CD4-positive, alpha-beta T cell treated with Interleukin-21 for 1 hour (primary cell): ENCODE measurements around the gene MRPS27.
A peak's percentile ranks its signal among the peaks of the same experiment; 100 is the strongest.
"Not testable (repeated sequence)": the region's sequence is repeated elsewhere in the genome, so short reads cannot be mapped to it uniquely, and the experiment has no call there.

ENCODE experiments used
- DNase-seq: peaks from one replicate; pipeline ENCODE4 v3.0.0-alpha.2; 2020

The MRPS27 gene

DNA sequence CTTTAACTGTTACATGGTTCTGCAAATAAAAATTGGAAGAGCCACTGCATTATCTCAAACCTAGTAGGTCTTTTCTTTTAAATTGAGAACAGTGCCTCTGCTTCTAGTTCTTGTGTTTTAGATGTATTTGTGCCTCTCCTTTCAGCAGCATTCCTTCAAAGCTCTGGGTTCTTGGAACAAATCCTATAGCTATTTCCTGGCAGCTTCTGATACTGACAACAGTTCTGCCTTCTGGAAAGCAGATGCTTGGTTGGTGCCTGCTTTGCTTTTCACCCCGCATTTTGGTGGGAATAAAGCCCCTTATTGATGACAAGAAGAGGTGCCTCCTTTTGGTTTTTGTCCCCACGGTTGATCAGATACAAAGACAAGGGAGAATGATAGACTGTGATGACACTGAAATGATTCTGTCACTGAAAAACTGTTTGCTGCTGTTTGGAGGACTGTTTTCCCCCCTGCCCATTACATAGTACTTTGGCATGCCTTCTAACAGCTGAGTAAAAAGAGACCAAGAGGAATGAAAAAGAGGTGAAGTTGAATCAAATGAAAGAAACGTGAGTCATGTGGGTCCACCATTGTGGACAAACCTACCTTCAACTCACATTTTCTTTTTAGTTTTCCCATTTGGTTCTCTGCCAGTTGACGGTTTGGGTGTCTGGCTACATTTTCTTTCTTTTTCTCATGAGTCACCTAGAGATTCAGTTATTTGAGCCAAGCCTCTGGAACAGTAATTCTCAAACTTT lies 5.7 kb upstream of the MRPS27 start:
- DNase-seq, result no peak

DNA sequence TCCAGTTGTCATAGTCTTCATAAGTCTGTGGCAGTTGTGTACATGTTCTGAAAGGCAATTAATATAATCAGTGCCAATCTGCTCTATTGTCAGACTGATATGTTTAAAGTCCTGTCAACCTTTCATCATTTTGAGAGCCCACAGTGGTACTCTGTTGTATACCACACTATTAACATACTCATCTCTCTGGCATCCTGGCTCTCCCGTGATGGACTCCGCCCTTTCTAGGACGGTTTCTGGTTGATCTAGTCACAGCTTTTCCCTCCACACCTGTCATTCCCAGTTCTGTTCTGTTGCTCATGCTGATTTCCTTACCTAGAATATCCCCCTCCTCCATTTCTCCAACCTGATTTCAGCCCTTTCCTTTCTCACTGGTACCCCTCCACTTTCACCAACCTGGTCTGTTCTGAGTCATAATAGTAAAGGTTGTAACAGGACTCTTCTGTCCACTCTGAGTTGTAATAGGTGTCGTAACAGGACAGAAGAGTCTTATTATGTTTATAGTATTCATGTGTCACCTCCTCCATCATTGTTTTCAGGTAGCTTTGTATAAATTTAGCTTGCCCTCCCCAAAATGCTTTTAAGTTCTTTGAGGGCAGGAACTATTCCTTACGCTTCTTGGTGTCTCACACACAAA lies 4.3 kb upstream of the MRPS27 start:
- no peak for DNase-seq

- DNase-seq, result not testable (repeated sequence)
Measured at GRCh38 chr5:72319435-72319975, 535 bp downstream of the MRPS27 start.

- no peak for DNase-seq
Measured at GRCh38 chr5:72314571-72315172, 5.4 kb downstream of the MRPS27 start.

DNA sequence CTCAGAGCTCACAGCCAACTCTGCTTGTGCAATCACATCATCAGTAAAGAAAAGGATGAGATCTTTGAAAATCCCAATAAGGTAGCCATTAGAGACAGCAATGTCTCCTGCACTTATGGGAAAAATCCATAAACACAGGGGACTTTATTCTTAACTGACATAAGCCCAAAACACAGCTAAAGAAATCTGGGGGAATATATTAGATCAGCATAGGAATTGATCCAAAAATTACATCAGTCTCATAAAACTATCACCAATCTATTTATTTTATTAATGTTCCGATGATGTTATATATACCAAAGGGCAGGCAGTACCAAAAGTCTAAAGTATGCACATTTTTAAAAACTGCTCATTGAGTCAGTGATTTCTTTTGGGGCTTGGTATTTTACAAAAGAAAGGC lies 6.9 kb downstream of the MRPS27 start:
- DNase-seq, result no peak

- no peak for DNase-seq
Measured at GRCh38 chr5:72308853-72309191, 11.2 kb downstream of the MRPS27 start.

GRCh38 chr5:72307968-72308852 lies 11.8 kb downstream of the MRPS27 start:
- peak; percentile 96 for DNase-seq

GRCh38 chr5:72307573-72307967 lies 12.5 kb downstream of the MRPS27 start:
- no peak for DNase-seq

DNA sequence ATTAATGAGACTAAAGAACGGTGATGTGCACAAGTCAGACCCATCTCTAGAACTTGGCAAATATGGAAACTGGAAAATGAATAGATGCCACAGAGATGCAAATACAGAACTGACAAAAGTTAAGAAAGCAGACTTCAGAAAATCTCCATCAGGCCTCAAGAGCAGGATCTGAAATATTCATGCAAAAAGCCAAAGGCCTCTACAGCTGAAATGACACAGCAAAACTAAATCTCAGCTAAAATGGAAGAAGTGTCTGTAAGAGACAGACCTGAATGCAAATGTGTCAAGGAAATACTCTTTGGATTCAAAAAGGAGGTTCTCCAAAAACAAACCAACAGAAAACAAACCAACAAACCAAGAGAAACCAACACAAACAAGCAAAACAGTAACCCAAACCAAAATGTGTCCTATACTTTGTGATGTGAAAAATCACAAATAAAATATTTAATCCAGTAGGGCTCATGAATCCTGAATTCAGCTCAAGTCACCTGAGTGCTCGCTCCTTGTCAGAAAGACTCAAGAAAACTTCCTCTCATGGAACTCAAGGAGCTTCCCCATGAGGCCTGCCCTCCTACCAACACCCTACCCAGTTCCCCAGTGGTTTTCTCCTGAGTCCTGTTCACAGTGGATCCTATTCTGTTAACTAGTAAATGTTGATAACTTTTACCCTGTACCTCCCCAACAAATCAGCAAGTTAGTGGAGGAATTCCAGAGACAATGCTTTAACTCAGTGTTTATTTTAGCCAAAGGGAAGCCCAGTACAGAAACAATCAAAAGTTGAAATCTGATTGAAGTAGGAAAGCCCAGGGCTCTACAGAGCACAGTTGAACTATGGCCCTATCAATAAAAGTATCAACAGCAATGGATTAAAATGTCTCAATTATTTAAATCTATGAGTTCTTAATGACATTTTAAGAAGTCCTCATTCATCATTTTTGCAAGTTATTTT lies 14.6 kb downstream of the MRPS27 start:
- no peak for DNase-seq

DNA sequence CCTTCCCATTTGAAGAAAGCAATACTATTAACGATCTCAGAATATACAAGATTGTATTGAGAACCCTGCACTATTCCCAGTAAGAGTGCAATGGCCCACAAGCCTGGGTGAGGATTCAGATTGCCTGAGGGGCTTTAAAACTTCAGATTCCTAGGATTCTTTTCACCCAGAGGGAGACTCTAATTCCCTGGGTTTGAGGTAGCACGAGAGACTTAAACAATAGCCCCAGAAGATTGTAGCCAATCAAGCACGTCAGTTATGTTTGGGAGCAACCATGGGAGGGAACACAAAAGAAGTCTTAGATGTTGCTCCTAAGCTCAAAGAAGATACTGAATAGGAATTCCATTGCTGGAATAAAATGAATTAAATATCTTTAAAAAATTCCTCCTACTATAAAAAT lies 17.9 kb downstream of the MRPS27 start:
- no peak for DNase-seq

GRCh38 chr5:72301557-72301956 lies 18.5 kb downstream of the MRPS27 start:
- DNase-seq, result no peak

GRCh38 chr5:72300590-72301339 lies 19.3 kb downstream of the MRPS27 start:
- no peak for DNase-seq

DNA sequence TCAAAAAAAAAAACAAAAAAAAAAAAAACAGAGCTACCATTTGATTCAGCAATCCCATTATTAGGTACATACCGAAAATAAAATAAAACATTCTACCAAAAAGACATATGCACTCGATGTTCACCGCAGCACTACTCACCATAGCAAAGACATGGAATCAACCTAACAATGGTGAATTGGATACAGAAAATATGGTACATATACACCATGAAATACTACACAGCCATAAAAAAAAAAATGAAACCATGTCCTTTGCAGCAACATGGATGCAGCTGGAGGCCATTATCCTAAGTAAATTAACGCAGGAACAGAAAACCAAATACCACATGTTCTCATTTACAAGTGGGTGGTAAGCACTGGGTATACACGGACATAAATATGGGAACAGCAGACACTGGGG lies 21.3 kb downstream of the MRPS27 start:
- DNase-seq, result no peak

- DNase-seq, result not testable (repeated sequence)
Measured at GRCh38 chr5:72298136-72298535, 21.9 kb downstream of the MRPS27 start.

DNA sequence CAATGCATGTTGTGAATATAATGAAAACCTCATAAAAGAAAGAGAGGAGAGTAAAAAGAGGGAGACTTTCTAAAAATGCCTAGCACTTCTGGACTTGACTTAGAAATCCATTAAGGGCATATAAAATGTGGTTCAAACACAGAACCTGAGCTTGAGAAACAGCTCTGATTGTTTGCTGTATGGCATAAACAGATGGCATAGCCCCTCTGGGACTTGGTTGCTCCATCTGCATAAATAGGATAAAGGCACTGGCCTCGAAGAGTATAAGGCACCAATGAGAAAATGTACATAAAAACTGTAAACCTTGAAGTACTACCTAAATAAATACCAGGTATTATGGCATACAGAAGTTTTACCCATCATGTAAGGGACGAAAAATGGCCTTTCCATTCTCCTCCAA lies 23.8 kb downstream of the MRPS27 start:
- DNase-seq, result no peak

GRCh38 chr5:72295539-72295938 lies 24.5 kb downstream of the MRPS27 start:
- DNase-seq, result no peak

DNA sequence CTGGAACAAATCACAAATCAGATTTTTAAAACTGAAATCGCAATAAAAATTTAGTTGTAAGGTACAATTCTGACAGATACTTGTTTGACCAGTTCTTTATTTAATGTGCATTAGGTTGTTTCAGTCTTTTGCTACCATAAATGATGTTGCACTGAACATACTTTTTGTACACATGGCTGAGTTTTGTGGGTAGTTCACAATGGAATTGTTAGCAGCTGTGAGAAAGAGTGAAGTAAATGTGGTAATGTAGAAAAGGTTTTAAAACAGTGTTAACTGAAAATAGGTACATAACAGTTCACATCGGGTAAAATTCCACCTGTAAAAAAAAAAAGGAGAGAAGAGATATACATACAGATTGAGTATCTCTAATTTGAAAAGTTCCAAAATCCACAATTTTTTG lies 25.6 kb downstream of the MRPS27 start:
- DNase-seq, result no peak

DNA sequence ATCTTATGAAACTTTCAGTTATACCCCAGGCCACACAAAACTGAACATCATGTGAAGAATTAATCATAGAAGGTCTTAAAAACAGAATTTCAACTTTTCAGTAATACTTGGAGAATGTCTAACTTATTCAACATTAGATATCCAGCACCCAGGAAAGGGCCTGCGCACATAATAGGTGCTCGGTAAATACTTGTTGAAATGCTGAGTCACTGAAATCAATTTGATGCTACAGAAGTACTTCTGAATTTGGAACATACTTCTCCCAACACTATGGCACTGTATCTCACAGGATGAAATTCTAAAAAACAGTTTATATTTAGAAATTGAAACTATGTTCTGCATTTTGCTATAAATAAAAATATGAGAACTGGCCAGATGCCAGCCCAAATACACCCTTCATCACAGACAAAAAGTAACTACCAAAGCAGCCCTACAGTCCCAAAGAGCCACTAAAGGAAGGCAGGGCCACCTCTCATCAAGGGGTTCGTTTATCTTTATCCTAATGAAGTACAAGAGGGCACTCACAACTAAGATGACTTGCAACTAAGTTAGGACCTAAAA lies 26.5 kb downstream of the MRPS27 start:
- no peak for DNase-seq

DNA sequence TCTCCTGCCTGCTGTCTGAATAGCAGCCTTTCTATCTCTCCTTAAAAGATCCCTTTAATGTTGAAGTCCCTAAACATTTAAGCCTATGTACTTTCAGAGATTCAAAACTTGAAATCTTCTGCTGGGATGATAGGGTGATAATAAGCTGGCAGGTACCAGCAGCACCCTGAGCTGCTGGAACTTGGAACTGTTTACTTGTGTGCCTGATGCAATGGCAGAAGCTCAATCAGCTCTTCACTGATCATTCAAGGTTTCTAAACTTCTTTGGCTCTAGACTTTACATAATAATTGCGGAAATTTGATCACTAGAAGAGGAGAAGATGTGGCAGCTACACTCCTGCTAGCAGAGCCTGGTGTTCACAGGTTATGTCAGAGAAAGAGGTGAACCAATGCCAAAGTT lies 27.6 kb downstream of the MRPS27 start:
- DNase-seq, result no peak

DNA sequence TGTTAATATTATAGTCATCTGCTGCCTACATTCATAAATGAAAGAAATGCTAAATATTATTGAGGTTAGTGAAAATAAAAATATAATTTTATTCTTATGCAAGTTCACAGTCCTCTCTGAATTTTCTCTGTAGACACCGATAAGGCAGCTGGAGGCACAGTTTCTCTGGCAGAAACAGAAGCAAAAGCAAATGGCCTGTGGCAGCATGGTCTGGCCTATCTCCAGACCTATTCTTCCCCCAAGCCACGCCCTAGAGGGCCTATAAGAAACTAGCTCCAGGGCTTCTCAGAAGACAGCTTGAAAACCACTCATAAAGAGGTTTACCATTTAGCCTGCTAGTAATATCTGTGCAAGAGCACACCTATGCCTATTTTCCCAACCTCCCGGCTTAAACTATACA lies 28.4 kb downstream of the MRPS27 start:
- DNase-seq, result no peak
